Activated naive CD4-positive, alpha-beta T cell (primary cell): ENCODE results near the gene PIK3R1.
"Not testable (repeated sequence)": the region's sequence is repeated elsewhere in the genome, so short reads cannot be mapped to it uniquely, and the experiment has no call there.

Experiments
- DNase-seq, 4 experiments: peaks; one replicate each; lab custom pipeline; 2025; lab: John Stamatoyannopoulos, UW

PIK3R1 gene

DNA sequence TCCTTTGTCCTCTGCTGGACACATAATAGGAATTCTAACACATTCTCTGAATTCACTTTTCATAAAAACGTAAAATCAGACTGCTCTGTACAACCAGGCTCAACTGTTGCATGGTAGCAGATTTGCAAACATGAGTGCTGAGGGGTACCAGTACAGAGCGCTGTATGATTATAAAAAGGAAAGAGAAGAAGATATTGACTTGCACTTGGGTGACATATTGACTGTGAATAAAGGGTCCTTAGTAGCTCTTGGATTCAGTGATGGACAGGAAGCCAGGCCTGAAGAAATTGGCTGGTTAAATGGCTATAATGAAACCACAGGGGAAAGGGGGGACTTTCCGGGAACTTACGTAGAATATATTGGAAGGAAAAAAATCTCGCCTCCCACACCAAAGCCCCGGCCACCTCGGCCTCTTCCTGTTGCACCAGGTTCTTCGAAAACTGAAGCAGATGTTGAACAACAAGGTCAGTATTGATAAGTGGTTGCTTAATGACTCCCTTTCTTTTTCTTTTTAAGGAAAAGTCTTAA is 11.1 kb downstream of the PIK3R1 start:
- DNase-seq = no peak

DNA sequence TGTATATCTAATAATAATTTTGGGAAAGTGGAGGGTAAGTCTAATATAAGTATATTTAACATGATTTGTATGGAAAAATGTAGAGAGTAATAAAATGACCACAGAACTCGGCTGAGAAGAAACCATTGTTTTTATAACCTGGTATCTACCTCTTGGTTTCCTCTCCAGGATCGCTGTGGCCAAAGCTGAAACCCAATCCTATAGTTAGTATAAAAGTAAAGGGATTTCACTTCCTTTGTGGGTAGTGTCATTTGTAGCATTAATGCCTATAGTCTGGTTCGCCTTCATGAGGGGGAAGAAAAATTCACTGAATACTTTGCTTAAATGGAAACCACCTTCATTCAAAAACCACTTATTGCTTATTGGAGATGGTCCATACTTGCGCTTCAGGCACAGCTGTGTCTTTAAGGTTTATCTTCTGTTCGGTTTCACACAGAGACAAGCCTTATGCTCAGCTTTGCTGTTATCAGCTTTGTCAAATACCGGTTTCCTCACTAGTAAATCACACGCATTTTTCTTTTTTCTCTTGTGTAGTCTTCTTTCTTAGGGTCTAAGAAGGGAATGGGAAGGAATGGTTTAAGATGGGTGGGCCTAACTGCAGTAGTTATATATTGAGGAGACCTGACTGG is 12.1 kb downstream of the PIK3R1 start:
- no peak for DNase-seq

DNA sequence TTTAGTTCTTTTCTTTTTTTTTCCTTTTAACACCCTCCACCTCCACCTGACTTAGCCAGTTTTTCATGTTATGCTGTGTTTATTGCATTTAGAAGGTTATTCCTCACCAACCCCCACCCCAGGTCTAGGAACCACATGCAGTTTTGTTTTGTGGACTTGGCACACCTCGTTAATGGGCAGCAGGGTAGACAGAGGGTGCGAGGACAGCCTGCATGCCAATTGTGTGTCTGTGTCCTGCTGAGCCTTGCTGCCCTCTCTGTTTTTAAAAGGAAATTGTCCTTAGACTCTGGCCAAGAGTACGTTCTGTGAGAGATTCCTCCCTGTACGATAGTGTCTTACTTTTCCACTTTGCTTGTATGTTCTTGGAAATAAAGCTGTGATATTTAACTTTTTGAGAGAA is 13.9 kb downstream of the PIK3R1 start:
- DNase-seq = no peak

DNA sequence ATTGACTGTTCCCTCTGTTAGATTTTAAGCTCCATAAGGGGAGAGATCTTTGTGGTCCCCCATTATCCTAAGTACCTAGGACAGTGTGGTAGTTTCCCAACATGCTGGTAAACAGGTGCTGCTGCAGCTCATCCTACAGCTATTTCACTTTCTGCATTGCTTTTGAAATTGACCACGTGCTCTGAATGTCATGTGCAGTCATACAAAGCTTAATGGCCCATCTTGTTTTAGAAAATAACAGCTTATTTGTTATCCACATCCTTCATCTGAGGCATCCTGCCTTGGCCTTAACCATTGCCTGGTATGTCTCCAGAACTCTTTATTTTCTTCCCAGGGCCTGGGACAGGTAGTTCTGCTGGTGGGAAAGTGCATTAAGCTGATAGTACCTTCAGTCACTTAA is 14.7 kb downstream of the PIK3R1 start:
- no peak for DNase-seq

DNA sequence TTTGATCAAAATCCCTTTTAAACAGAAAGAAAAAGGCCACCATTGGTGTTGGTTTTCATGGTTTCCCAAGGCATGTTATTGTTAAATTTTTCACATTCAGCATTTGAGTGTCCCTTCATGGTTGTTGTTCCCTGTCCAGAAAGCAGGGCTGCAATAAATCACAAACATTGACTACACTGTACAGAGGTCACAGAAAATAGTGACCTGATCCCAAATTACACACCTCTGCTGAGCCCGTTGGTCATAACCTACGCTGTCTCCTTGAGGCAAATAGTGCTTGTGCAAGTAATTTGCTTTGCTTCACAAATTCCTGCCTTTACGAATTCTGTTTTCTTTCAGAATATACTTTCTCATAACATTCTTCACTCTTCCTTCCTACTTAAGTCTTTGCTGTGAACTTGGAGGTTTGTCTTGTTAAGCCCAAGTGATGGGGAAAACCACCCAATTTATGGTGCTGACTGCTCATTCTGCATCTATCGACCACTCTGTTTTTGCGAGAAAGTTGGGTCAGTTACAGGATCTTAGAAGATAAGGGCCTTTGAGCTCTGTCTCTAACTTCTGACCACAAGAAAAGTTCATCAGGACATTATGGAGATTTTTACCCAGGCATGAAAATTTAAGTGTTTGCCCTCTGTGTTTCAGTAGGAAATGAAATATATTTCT is 16.0 kb downstream of the PIK3R1 start:
- no peak for DNase-seq

DNA sequence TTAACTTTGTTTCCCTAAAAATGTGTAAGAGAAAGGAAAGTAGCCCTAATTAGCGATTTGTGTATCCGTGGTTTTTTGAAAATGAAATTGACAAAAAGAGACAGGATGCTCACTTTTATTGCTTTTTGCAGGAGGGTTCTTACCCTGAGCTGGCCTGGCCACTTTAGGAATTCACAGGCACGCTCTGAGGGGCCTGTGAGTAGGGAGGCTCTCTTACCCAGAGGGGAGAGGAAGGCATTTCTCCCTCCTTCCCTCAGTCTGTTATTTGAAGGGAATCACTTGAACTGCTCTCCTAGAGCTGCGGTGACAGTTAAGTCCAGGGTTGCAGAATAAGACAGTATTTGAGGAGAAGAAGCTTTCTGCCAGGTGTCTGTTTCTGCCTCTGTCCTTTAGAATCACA is 16.7 kb downstream of the PIK3R1 start:
- DNase-seq = no peak

DNA sequence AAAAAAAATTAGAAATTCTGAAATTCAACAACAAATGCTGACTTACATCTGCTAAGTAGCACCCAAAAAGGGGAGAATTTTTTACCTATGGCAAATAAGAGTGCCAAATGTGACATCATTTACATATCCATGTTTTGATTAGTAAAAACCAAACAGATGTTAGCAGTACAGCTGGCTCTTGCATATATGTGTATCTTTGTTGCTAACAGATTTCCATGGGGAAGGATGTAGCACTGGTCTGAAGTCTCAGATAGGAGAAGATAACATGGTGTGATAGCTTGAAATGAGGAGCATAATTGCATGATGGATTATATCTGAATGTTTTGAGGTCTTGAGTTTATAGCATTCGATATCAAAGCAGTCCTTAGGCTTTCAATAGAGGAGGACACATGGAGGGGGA is 17.5 kb downstream of the PIK3R1 start:
- DNase-seq = no peak

DNA sequence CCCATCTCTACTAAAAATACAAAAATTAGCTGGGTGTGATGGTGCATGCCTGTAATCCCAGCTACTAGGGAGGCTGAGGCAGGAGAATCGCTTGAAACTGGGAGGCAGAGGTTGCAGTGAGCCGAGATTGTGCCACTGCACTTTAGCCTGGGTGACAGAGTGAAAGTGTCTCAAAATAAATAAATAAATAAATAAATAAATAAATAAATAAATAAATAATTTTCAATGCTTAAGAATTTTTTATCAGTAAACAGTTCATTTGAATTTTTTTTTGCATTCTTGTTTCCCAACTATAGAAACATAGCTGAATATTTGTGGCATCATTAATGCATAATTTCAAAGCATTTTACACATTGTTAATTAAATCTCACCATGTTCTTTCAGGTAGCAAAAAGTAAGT is 19.7 kb downstream of the PIK3R1 start:
- DNase-seq = not testable (repeated sequence)

DNA sequence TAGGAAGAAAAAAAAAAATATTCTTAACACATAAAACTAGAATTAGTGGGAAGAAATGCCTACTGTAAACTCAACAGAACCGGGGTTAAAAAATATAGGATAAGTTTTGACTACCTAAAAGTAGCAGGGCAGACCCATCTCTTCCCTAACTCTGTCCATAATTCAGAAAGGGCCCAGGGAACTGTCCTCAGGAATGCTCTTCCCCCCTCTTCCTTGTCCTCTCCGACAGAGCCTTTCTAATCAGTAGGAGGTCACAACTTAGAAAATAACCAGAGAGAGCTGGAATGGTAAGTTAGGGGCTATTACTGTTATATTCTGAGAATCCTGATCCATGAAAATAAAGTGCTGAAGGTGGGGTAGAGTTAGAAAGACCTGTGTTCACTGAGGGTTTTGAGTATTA is 22.2 kb downstream of the PIK3R1 start:
- DNase-seq = no peak

DNA sequence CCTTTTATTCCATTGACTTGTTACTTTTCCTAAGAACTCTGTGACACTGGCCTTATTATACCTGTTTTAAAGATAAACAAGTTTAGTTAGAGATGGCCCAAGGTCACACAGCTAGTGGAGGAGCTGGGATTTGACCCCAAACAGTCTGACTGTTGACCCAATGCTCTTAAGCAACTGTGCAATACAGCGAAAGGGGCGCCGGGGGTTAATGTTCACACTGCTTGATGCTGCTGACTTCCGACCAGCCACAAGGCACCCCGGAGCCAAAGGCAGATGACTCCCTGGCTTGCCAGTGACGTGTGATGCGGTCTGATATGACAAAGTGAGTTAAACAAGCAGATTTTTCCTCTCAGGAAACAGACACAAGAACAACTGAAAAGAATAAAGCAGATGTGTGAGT is 23.9 kb downstream of the PIK3R1 start:
- peak; percentile 27 to 70 (median 50) for DNase-seq

DNA sequence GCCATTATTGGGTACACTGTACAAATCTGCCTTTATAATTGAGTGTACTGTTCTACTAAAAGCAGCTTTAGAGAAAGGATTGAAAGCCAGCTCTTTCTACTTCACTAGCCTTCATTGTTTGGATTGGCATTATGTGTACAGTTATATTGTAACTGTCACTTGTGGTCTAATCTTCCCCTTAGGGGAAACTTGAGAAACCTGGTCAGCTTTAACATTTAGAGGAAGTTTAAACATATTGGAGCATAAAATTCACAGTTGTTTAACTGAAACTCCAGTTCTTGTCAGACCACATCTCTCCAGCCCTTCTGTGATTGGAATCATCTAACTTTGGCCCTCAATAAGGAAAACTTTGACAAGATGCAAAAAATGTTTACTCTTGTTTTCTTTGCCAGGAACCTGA is 24.6 kb downstream of the PIK3R1 start:
- DNase-seq = no peak

DNA sequence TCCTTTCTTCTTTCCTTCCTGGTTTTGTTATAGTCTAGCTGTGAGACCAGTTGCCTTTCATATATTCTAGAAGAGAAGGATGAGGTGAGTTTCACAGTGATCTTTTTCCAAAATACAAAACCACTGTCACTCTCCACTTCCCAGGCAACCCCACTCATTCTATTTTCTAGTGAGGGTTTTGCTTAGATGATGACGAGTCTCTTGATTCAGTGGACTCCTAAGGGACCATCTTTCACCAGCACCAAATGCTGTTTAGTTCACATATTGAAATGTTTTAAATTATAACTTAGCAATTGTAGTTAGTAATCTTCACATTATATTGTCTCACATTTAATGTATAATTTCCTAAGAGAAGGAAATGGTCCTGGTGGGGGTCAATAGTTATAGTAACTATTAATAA is 25.2 kb downstream of the PIK3R1 start:
- DNase-seq = no peak

DNA sequence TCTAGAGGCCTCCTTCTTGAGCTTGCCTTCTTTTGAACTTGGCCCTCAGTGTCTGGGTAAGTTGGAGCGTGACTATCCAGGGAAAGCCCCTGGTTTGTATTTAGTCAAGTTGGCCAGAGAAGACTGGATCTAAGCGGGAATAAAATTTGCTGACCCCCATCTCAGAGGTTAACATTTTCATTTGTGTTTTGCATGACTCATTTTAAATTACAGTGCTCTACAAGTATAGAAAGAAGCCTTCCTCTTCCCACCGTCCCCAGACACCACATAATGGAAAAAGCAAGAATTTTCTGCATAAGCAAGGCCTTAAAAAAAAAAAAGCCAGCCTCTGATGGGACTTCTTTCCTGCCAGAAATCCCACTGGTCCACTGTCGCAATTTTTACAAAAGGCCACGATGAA is 27.2 kb downstream of the PIK3R1 start:
- DNase-seq = no peak

DNA sequence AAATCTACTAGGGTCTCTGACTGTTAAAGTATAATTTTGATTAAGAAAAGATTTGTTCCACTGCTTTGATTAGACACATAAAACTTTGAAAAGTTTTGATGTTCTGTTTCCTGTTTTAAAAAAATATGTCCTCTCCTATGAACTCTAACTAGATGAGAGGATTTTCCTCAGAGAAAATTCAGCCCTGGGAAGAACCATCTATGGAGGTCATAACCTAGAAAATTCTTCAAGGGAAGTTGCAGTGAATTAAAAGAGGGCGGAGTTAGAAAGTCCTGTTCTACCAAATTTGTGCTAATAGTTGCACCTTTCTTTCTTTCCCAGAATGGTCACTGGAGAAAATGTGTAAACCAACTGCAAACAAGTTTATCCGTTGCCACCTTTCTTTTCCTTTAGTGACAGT is 27.7 kb downstream of the PIK3R1 start:
- DNase-seq = no peak

DNA sequence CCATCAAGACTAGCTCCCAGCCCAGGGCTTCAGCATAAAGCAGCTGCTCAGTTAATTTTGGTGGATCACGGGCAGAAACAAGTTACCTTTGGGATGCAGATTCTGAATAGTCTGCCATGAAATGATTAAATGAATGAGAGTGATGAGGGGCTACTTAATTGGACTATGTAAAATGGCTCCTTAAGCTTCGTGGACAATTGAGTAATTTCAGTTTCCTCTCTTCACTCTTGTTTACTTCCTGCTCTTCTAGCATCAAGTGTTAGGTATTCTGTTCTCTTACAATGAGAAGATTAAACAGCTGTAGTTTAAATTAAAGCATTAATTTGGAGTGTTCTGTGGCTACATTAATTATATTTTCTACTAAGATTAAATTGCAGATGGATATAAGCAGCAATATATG is 28.1 kb downstream of the PIK3R1 start:
- no peak for DNase-seq

DNA sequence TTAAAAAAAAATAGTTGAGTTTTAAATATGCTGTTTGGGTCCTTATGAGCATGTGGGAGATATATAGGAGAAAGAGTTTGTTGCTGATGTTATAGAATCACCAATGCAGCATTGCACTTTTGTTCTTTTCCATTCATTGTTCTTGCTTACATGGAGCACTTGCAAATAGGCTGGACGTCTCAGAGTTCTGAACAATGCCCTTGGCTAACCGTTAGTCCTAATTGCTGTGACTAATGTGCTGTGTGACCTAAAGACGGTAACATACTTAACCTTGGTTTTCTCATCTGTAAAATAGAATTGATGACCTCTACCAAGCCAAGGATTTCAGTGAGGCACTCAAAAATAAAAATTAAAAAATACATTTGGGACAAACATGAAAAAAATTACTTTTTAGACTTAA is 29.8 kb downstream of the PIK3R1 start:
- no peak for DNase-seq

DNA sequence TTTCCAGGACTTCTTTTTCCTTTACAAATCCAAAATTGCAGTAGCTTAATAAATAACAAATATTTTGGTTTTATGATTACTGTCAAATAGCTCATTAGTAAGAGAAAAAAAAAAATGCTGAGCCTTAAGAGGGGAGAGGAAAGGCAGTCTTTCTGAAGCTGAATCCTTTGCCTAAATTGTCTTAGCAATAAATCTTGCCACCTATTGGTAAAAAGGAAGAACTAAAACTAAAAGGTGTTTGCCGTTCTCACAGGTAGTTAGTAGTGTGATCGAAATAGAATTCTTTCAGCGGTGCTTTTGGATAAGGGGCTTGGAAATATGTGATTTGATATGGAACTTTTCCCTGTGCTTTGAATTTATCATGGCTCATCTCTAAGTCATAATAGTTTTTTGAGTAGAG is 31.2 kb downstream of the PIK3R1 start:
- DNase-seq = no peak

DNA sequence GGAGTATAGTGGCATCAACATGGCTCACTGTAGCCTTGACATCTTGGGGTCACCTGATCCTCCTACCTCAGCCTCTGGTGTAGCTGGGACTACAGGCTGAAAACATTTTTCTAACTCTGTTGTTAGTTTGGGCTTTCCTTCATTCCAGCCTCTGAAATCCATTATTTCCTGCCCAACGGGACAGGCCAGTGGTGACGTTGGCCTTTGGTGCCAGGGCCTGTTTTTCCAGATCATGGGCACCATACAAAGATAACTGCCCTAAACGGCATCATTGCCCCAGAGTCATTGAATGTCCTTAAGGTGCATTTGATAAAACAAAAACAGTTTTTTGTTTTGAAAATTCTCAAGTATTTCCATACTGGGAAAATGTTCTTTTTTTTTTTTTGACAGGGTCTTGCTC is 32.1 kb downstream of the PIK3R1 start:
- no peak for DNase-seq

DNA sequence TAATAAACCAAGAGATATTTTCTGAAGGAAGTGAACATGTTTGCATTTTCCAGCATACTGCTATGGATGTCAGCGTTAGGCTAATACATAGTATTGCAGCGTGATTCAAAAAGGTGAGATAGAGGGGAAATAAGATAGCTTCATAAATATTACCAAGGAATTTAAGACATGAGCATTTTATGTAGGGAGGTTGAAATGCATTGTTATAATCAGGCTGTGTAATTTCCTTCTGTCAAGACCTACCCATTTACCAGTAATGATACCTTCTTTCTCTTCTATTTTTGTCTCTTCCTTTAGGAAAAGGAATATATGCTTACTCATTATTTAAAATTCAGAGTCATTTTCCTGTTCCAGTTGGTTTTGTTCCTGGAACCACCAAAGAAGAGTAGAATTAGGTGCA is 33.3 kb downstream of the PIK3R1 start:
- DNase-seq = no peak

DNA sequence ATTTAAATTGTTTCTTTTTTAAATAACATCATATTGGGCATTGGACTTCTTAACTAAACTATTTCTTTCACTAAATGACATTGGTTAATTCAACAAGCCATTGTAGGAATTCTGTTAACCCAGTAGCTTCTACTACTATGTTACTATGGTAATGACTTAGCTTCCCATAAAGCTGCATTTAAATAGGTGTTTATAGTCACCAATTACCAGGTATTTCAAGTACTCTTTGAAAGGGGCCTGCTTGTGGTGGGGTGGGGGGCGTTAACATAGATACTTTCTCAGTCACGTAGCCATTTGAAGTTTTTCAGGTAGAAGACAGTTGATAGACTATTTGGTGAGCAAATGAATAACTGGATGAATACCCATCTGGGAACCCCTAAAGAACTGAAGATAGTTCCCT is 34.0 kb downstream of the PIK3R1 start:
- DNase-seq = no peak

DNA sequence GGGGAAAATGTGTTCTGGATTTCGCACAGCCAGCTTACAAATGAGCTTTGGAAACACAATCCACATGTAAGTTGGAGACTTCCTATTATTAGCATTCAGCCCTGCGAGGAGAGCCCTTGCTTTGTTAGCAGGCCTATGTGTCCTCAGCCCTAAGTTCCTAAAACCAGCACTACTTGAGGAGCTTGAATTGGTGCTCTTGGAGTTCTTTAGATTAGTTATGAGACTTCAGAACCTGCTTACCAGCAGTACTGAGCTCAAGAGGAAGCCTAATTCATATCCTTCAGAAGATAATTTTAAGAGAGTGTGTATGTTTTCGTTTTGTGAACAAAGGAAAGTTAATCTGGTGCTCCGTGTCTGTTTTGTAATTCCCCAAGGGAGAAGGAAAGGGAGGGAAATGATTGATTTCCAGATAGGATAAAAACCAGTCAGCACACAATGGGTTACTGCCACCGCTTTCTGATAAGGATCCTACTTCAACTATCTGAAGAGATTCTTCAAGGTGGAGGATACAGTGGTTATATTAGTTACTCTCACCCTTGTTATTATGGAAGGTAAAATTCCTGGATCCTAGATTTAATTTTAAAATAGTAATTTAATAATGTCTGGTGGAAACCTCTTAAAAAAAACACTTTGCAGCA is 35.2 kb downstream of the PIK3R1 start:
- DNase-seq = no peak

DNA sequence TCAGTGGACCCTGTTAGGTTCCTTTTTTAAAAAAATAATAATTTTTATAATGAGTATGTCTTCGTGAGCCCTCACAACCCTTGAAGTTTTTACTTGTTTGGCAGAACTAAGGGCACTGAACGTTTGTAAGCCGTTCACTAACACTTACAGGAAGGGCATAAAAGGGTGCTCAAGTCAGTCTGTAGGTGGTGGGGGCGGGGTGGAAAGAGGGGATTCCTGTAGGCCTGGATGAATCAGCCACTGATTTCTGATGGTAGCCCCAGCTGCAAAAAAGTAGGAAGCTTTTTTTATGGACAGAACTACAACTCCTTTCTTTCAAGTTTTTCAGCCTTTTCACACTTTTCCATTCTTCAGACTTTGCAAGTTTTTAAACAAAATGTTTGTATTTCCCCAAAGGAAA is 35.8 kb downstream of the PIK3R1 start:
- DNase-seq = peak in 3 of 4 experiments; percentile 7 to 42 (median 14)

DNA sequence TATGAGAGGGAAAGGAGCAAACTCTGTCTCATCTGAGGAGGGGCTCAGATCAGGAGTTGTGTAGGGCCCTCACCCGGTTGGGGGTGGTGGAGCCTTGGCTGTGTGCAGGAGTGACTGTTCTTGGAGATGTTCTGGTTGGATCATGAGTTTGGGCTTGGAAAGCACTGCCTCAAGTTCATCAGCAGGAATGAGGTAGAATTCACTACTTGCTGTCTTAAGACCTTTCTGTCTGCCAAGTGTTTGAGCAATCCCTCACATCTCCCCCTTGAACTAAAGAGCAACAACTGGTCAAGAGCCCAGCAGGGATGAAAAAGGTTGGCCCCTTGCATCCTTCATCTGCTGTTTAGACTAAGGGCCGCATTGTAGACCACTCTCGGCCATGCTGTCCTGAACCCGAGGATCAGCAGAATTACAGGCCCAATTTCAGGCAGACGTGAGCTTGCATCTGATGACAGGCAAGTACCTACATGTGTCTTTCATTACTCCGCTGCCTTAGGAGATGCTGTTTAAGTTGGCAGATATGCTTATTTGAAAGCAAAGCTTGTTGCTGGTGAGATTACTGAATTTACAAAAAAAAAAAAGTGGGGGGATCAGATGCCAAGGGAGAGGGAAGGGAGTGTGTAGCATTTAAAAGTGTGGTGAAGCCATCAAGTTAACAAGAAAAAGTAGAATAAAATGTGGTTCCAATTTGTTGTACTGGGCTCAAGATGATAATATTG is 36.4 kb downstream of the PIK3R1 start:
- DNase-seq = no peak
